ENCODE results near the gene CCT5. TPM values are rescaled to one million over a fixed set of nuclear protein-coding genes. Genes with fewer than 3 reads are reported as not detected.
A peak's percentile ranks its signal among the peaks of the same experiment; 100 is the strongest.

CCT5 gene
- polyA plus RNA-seq, 3 donors, result 142 to 236 (median 229) TPM

DNA sequence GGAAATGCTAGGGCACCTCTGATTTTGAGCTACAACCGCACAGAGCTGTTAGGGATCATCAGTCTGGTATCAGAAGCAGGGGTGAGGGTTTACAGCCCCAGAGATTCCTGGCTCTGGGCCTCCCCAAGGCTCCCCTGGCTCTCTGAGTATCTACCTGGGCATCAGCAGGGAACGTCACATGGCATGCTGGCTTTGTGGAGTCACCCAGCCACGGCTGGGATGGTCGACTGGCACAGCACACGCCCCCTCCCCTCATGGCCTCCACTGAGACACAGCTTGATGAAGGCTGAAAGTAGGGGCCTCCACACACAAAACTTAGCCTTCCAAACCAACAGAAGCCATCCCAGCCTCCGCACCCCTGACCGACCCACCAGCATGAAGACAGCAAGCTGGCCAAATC, 17.1 kb upstream of the CCT5 start:
- H3K79me2 ChIP-seq (ENCODE audit: insufficient read depth, low read length), result no peaks in the 10 kb centered on the region
- Mint-ChIP-seq H3K4me3 (no peak overlapping the region), H3K27ac (peak overlapping the region in 1 of 7 donors; percentile 41), H3K4me1 (no peaks in the 10 kb centered on the region), H3K27me3 (ENCODE audit: low read depth in 3 of 3) (peaks cover 0 to 2% (median 0%) of the 10 kb centered on the region in 3 donors), H3K36me3 (peaks cover 48 to 71% of the 10 kb centered on the region in 2 donors), H3K9me3 (no peaks in the 10 kb centered on the region)
- no peak overlapping the region for H2AFZ ChIP-seq (ENCODE audit: insufficient read depth, low read depth, low read length, poor library complexity, severe bottlenecking)
- WGBS (ENCODE audit: insufficient coverage), result 95% methylated on average over 6 of the region's 7 CpGs
- H3K27ac ChIP-seq (ENCODE audit: low read depth in 1 of 2, low read length in 2 of 2), result no peak overlapping the region
- H3K4me1 ChIP-seq (ENCODE audit: control insufficient read depth in 1 of 2, insufficient read depth in 2 of 2, low read length in 2 of 2), result no peaks in the 10 kb centered on the region
- no peak overlapping the region for H3K4me3 ChIP-seq (replicated peaks in 1 of 3; ENCODE audit: low read depth in 2 of 3, low read length in 3 of 3)
- no peaks in the 10 kb centered on the region for H3K27me3 ChIP-seq (ENCODE audit: control insufficient read depth in 2 of 2, insufficient read depth in 2 of 2, low read length in 2 of 2)
- H3K36me3 ChIP-seq (replicated peaks in 1 of 2; ENCODE audit: control insufficient read depth in 1 of 2, insufficient read depth in 2 of 2, low read length in 2 of 2), result peaks cover 28 to 81% of the 10 kb centered on the region in 2 donors
- no peaks in the 10 kb centered on the region for H4K20me1 ChIP-seq (ENCODE audit: insufficient read depth, low read length)
- intact Hi-C loops (cut with micrococcal nuclease), result no loop called here
- DNase-seq, result no peak
- no peaks in the 10 kb centered on the region for H3K9me3 ChIP-seq (replicated peaks in 1 of 2; ENCODE audit: control insufficient read depth in 1 of 2, insufficient read depth in 1 of 2, low read length in 2 of 2)
- TF ChIP-seq, protein P1, sequence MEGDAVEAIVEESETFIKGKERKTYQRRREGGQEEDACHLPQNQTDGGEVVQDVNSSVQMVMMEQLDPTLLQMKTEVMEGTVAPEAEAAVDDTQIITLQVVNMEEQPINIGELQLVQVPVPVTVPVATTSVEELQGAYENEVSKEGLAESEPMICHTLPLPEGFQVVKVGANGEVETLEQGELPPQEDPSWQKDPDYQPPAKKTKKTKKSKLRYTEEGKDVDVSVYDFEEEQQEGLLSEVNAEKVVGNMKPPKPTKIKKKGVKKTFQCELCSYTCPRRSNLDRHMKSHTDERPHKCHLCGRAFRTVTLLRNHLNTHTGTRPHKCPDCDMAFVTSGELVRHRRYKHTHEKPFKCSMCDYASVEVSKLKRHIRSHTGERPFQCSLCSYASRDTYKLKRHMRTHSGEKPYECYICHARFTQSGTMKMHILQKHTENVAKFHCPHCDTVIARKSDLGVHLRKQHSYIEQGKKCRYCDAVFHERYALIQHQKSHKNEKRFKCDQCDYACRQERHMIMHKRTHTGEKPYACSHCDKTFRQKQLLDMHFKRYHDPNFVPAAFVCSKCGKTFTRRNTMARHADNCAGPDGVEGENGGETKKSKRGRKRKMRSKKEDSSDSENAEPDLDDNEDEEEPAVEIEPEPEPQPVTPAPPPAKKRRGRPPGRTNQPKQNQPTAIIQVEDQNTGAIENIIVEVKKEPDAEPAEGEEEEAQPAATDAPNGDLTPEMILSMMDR (IDR thresholded peaks at IDR 0.05), result no peak
- H3K9ac ChIP-seq (ENCODE audit: insufficient read depth, low read length, poor library complexity, severe bottlenecking), result no peak overlapping the region
- H3K4me2 ChIP-seq (replicated peaks; ENCODE audit: extremely low read depth, low read length, poor library complexity, severe bottlenecking), result no peak overlapping the region

- Mint-ChIP-seq H3K36me3 (peaks cover 52 to 76% of the 10 kb centered on the region in 2 donors), H3K4me1 (no peaks in the 10 kb centered on the region), H3K27ac (no peak overlapping the region), H3K4me3 (no peak overlapping the region), H3K9me3 (no peaks in the 10 kb centered on the region), H3K27me3 (ENCODE audit: low read depth in 3 of 3) (peaks cover 0 to 2% (median 0%) of the 10 kb centered on the region in 3 donors)
- no peaks in the 10 kb centered on the region for H3K27me3 ChIP-seq (ENCODE audit: control insufficient read depth in 2 of 2, insufficient read depth in 2 of 2, low read length in 2 of 2)
- H3K9me3 ChIP-seq (replicated peaks in 1 of 2; ENCODE audit: control insufficient read depth in 1 of 2, insufficient read depth in 1 of 2, low read length in 2 of 2), result no peaks in the 10 kb centered on the region
- no peaks in the 10 kb centered on the region for H3K79me2 ChIP-seq (ENCODE audit: insufficient read depth, low read length)
- no peak overlapping the region for H3K4me3 ChIP-seq (replicated peaks in 1 of 3; ENCODE audit: low read depth in 2 of 3, low read length in 3 of 3)
- DNase-seq, result no peak
- H3K9ac ChIP-seq (ENCODE audit: insufficient read depth, low read length, poor library complexity, severe bottlenecking), result no peak overlapping the region
- intact Hi-C loops (cut with micrococcal nuclease), result no loop called here
- H2AFZ ChIP-seq (ENCODE audit: insufficient read depth, low read depth, low read length, poor library complexity, severe bottlenecking), result no peak overlapping the region
- H3K36me3 ChIP-seq (replicated peaks in 1 of 2; ENCODE audit: control insufficient read depth in 1 of 2, insufficient read depth in 2 of 2, low read length in 2 of 2), result peaks cover 31 to 84% of the 10 kb centered on the region in 2 donors
- TF ChIP-seq, protein P1 (IDR thresholded peaks at IDR 0.05), result no peak
- no peak overlapping the region for H3K27ac ChIP-seq (ENCODE audit: low read depth in 1 of 2, low read length in 2 of 2)
- H3K4me1 ChIP-seq (ENCODE audit: control insufficient read depth in 1 of 2, insufficient read depth in 2 of 2, low read length in 2 of 2), result no peaks in the 10 kb centered on the region
- 91% methylated on average over 6 of the region's 7 CpGs for WGBS (ENCODE audit: insufficient coverage)
- no peaks in the 10 kb centered on the region for H4K20me1 ChIP-seq (ENCODE audit: insufficient read depth, low read length)
- H3K4me2 ChIP-seq (replicated peaks; ENCODE audit: extremely low read depth, low read length, poor library complexity, severe bottlenecking), result no peak overlapping the region
Observed at GRCh38 chr5:10233505-10233904, 16.6 kb upstream of the CCT5 start.

Data from CD14-positive monocyte (primary cell).